Cardiac fibroblast (primary cell): Measurements from ENCODE around the gene CAT.
"Not testable (repeated sequence)": the region's sequence is repeated elsewhere in the genome, so short reads cannot be mapped to it uniquely, and the experiment has no call there.

Experiments
- DNase-seq, 2 donors: peaks; one replicate each; pipeline versions ENCODE4 v3.0.0 to v3.0.0-alpha.2; 2010; ENCODE audit warnings: low read depth in 2 of 2
- H3K4me3 ChIP-seq, 2 donors: replicated peaks in 1 of 2; 1 replicate in 1 of 2; 2 replicates in 1 of 2; pipeline ENCODE4 v1.5.1; 2011; ENCODE audit warnings: low read depth in 2 of 2, low read length in 2 of 2, mild to moderate bottlenecking in 2 of 2, moderate library complexity in 1 of 2
- CTCF ChIP-seq: IDR thresholded peaks from one replicate; pipeline ENCODE4 v1.5.1; 2011; ENCODE audit warnings: low read depth, mild to moderate bottlenecking, low read length, inconsistent platforms

The CAT gene

GRCh38 chr11:34423300-34423699, 15.4 kb upstream of the CAT start:
- no peak overlapping the region for H3K4me3 ChIP-seq
- TF ChIP-seq CTCF, result no peak
- DNase-seq, result no peak

GRCh38 chr11:34424826-34425225, 13.9 kb upstream of the CAT start:
- not testable (repeated sequence) for H3K4me3 ChIP-seq
- DNase-seq, result peak in 1 of 2 donors; percentile 12

- no peak for DNase-seq
- TF ChIP-seq CTCF, result no peak
- H3K4me3 ChIP-seq, result no peak overlapping the region
Measured at GRCh38 chr11:34425360-34425759, 13.4 kb upstream of the CAT start.

GRCh38 chr11:34425867-34426266, 12.9 kb upstream of the CAT start:
- no peak for TF ChIP-seq CTCF
- peak in 1 of 2 donors; percentile 11 for DNase-seq

GRCh38 chr11:34426766-34427185, 12.0 kb upstream of the CAT start:
- no peak overlapping the region for H3K4me3 ChIP-seq
- peak in 1 of 2 donors; percentile 68 for DNase-seq
- TF ChIP-seq CTCF, result no peak

More at GRCh38 chr11:34425867-34426266, 12.9 kb upstream of the CAT start:
- H3K4me3 ChIP-seq, result no peak overlapping the region

GRCh38 chr11:34427186-34427805, 11.4 kb upstream of the CAT start:
- DNase-seq, result peak; percentile 71 to 91
- no peak for TF ChIP-seq CTCF
- no peak overlapping the region for H3K4me3 ChIP-seq

GRCh38 chr11:34431979-34432378, 6.8 kb upstream of the CAT start:
- no peak for TF ChIP-seq CTCF
- no peak overlapping the region for H3K4me3 ChIP-seq
- DNase-seq, result no peak
